ENCODE data around the gene KHDRBS2. TPM values are rescaled to one million over a fixed set of nuclear protein-coding genes. Genes with fewer than 3 reads are reported as not detected.

KHDRBS2 gene
- total RNA-seq, 1 experiment from 2014 or later = 2.7 TPM

- Histone ChIP-seq H3K23ac (ENCODE audit: insufficient read length, low read depth, low read length) (no peak overlapping the region), H4K5ac (ENCODE audit: insufficient read length, low read depth, low read length) (no peak overlapping the region), H4K91ac (ENCODE audit: insufficient read length, low read depth, low read length) (no peak overlapping the region), H3K27ac (ENCODE audit: insufficient read length, low read depth, low read length) (no peak overlapping the region), H3K18ac (ENCODE audit: insufficient read length, low read depth, low read length) (no peak overlapping the region), H2BK120ac (ENCODE audit: low read depth, low read length, poor library complexity, severe bottlenecking) (no peak overlapping the region), H3K9me3 (ENCODE audit: control insufficient read depth, low read depth, low read length) (no peaks in the 10 kb centered on the region), H2AFZ (ENCODE audit: low read length) (no peak overlapping the region), H3K56ac (ENCODE audit: insufficient read length, low read depth, low read length) (no peak overlapping the region), H2BK20ac (ENCODE audit: low read depth, low read length, poor library complexity, severe bottlenecking) (no peak overlapping the region), H3K4ac (ENCODE audit: low read depth, low read length) (no peak overlapping the region), H3K27me3 (ENCODE audit: insufficient read depth, low read length) (no peaks in the 10 kb centered on the region), H2AK5ac (ENCODE audit: insufficient read length, low read length) (no peak overlapping the region), H3K14ac (ENCODE audit: insufficient read depth, low read length) (no peak overlapping the region), H3K4me2 (ENCODE audit: insufficient read depth, insufficient read length, low read length) (no peak overlapping the region), H3K4me1 (ENCODE audit: insufficient read depth, low read length) (peaks cover 4% of the 10 kb centered on the region; the same call in 1 of the 2 replicates), H3K79me1 (ENCODE audit: insufficient read depth, low read depth, low read length, poor library complexity, severe bottlenecking) (no peaks in the 10 kb centered on the region), H3K79me2 (ENCODE audit: insufficient read depth, low read length) (no peaks in the 10 kb centered on the region), H3T11ph (ENCODE audit: low read length) (no peak overlapping the region), H3K9ac (ENCODE audit: extremely low read depth, insufficient read length, low read length) (no peak overlapping the region), H4K20me1 (ENCODE audit: control insufficient read depth, insufficient read depth, insufficient read length) (no peaks in the 10 kb centered on the region), H2BK5ac (ENCODE audit: insufficient read length, low read length) (no peak overlapping the region), H2BK15ac (ENCODE audit: low read depth, low read length) (no peak overlapping the region), H3K23me2 (ENCODE audit: insufficient read length, low read depth, low read length, poor library complexity, severe bottlenecking) (no peaks in the 10 kb centered on the region), H2BK12ac (ENCODE audit: insufficient read length, low read depth, low read length) (no peak overlapping the region), H4K8ac (replicated peaks; ENCODE audit: insufficient read length, low read depth, low read length) (no peak overlapping the region)
- no peaks in the 10 kb centered on the region for H3K27me3 Mint-ChIP-seq (ENCODE audit: low read depth)
- H3K27ac Mint-ChIP-seq = peak overlapping the region in 1 of 3 experiments; percentile 14; a peak in 1 of 7 replicates
- H3K4me1 Mint-ChIP-seq = peaks cover 17 to 20% of the 10 kb centered on the region in 2 experiments
- TF ChIP-seq CTCF (conservative IDR thresholded peaks at IDR 0.05) = no peak
- H3K4me3 Mint-ChIP-seq = no peak overlapping the region
- no peaks in the 10 kb centered on the region for H3K36me3 Mint-ChIP-seq (ENCODE audit: insufficient read depth in 1 of 3, low read depth in 3 of 3)
- no peak for DNase-seq
- H3K9me3 Mint-ChIP-seq = no peaks in the 10 kb centered on the region
- no CpG with 5 or more reads among the region's 1 CpG for WGBS (ENCODE audit: extremely low coverage, insufficient read length, low lambda C conversion rate)
Observed at GRCh38 chr6:61977947-61978346, 308.1 kb downstream of the KHDRBS2 start.

All from H9 (cell line).